Stimulated activated CD4-positive, alpha-beta T cell treated with anti-CD3 and anti-CD28 coated beads, Interleukin-1b, Interleukin-23, amount 100 ng/mL, for 48 hours (primary cell): Measurements from ENCODE around the gene PIAS1.
"Not testable (repeated sequence)": the region's sequence is repeated elsewhere in the genome, so short reads cannot be mapped to it uniquely, and the experiment has no call there.

ENCODE experiments used
- DNase-seq: peaks from one replicate; pipeline ENCODE4 v3.0.0-alpha.2; 2020

Gene PIAS1

GRCh38 chr15:68205954-68206539 is 151.9 kb downstream of the PIAS1 start:
- DNase-seq, result no peak

- no peak for DNase-seq
Observed at GRCh38 chr15:68206711-68207151, 152.6 kb downstream of the PIAS1 start.

GRCh38 chr15:68207176-68207935 is 153.2 kb downstream of the PIAS1 start:
- DNase-seq, result no peak

GRCh38 chr15:68208136-68208535 is 154.0 kb downstream of the PIAS1 start:
- DNase-seq, result no peak

- no peak for DNase-seq
Observed at GRCh38 chr15:68208636-68209240, 154.6 kb downstream of the PIAS1 start.

GRCh38 chr15:68209272-68209671 is 155.2 kb downstream of the PIAS1 start:
- DNase-seq, result no peak

GRCh38 chr15:68209735-68210408 is 155.8 kb downstream of the PIAS1 start:
- DNase-seq, result peak; percentile 62

GRCh38 chr15:68210409-68210756 is 156.3 kb downstream of the PIAS1 start:
- no peak for DNase-seq

GRCh38 chr15:68210821-68211655 is 156.9 kb downstream of the PIAS1 start:
- peak; percentile 52 for DNase-seq

- no peak for DNase-seq
Observed at GRCh38 chr15:68211656-68212320, 157.7 kb downstream of the PIAS1 start.

- not testable (repeated sequence) for DNase-seq
Observed at GRCh38 chr15:68213491-68213845, 159.4 kb downstream of the PIAS1 start.

- DNase-seq, result no peak
Observed at GRCh38 chr15:68213991-68214837, 160.1 kb downstream of the PIAS1 start.

GRCh38 chr15:68214838-68215254 is 160.7 kb downstream of the PIAS1 start:
- no peak for DNase-seq

GRCh38 chr15:68217341-68217740 is 163.2 kb downstream of the PIAS1 start:
- DNase-seq, result no peak

GRCh38 chr15:68218331-68218730 is 164.2 kb downstream of the PIAS1 start:
- no peak for DNase-seq

GRCh38 chr15:68218847-68219798 is 165.0 kb downstream of the PIAS1 start:
- DNase-seq, result no peak

- no peak for DNase-seq
Observed at GRCh38 chr15:68220489-68220888, 166.4 kb downstream of the PIAS1 start.

- DNase-seq, result no peak
Observed at GRCh38 chr15:68220967-68221366, 166.9 kb downstream of the PIAS1 start.

GRCh38 chr15:68221530-68222431 is 167.7 kb downstream of the PIAS1 start:
- DNase-seq, result not testable (repeated sequence)
